Neural cell (in vitro differentiated cells): Measurements from ENCODE around the gene PLEKHO2. TPM values are rescaled to one million over a fixed set of nuclear protein-coding genes. Genes with fewer than 3 reads are reported as not detected.

Source experiments
- H2AFZ ChIP-seq: fragments of 200-600, 300-800 bp; sonication (generic), shearing (Covaris generic); 2 replicates; pipeline ENCODE4 v1.6.0; 2014; ENCODE audit warnings: low read depth, mild to moderate bottlenecking, antibody characterized with exemption, low read length, moderate library complexity
- H3F3A ChIP-seq: fragments of 200-600 bp; shearing (Covaris generic); 2 replicates; pipeline ENCODE4 v1.6.1; 2016; ENCODE audit warnings: mild to moderate bottlenecking, moderate library complexity, mixed read lengths, antibody characterized with exemption, low read length; ENCODE audit not compliant: insufficient read depth, poor library complexity, severe bottlenecking
- H3K27ac ChIP-seq: fragments of 200-600, 300-800 bp; sonication (generic), shearing (Covaris generic); 2 replicates; pipeline ENCODE4 v1.5.1; 2014; ENCODE audit warnings: mild to moderate bottlenecking, low read length, moderate library complexity
- H3K27me3 ChIP-seq: fragments of 300-800, 200-600 bp; sonication (generic), shearing (Covaris generic); 2 replicates; pipeline ENCODE4 v1.6.0; 2014; ENCODE audit warnings: mild to moderate bottlenecking, low read depth, low read length, moderate library complexity; ENCODE audit not compliant: insufficient read depth
- H3K36me3 ChIP-seq: fragments of 300-800, 200-600 bp; sonication (generic), shearing (Covaris generic); 2 replicates; pipeline ENCODE4 v1.5.1; 2014; ENCODE audit warnings: mild to moderate bottlenecking, antibody characterized with exemption, low read length, moderate library complexity; ENCODE audit not compliant: insufficient read depth
- H3K4me2 ChIP-seq: fragments of 300-800, 200-600 bp; sonication (generic), shearing (Covaris generic); 2 replicates; pipeline ENCODE4 v1.6.0; 2014; ENCODE audit warnings: mild to moderate bottlenecking, low read length
- H3K4me3 ChIP-seq: fragments of 300-800, 200-600 bp; sonication (generic), shearing (Covaris generic); 2 replicates; pipeline ENCODE4 v1.5.1; 2014; ENCODE audit warnings: mild to moderate bottlenecking, low read length, moderate library complexity
- H3K79me2 ChIP-seq: fragments of 200-600 bp; shearing (Covaris generic); replicated peaks from 2 replicates; pipeline ENCODE4 v1.6.0; 2014; ENCODE audit warnings: mild to moderate bottlenecking, low read length, moderate library complexity; ENCODE audit not compliant: insufficient read depth
- H3K9ac ChIP-seq: fragments of 300-800, 200-600 bp; sonication (generic), shearing (Covaris generic); 2 replicates; pipeline ENCODE4 v1.6.1; 2016; ENCODE audit warnings: mild to moderate bottlenecking, low read length, mixed read lengths
- H3K9me2 ChIP-seq: fragments of 200-600 bp; shearing (Covaris generic); 2 replicates; pipeline ENCODE4 v1.6.1; 2016; ENCODE audit warnings: mild to moderate bottlenecking, low read length, mixed read lengths; ENCODE audit not compliant: insufficient read depth
- H3K9me3 ChIP-seq: fragments of 200-600, 300-800 bp; sonication (generic), shearing (Covaris generic); 2 replicates; pipeline ENCODE4 v1.6.1; 2016; ENCODE audit warnings: mild to moderate bottlenecking, mixed run types, low read length, moderate library complexity, mixed read lengths
- H4K20me1 ChIP-seq: fragments of 200-600 bp; shearing (Covaris generic); 2 replicates; pipeline ENCODE4 v1.6.1; 2016; ENCODE audit warnings: mild to moderate bottlenecking, mixed run types; ENCODE audit not compliant: insufficient read depth
- CTCF ChIP-seq: fragments of 450-650 bp; IDR thresholded peaks from 2 replicates; pipeline ENCODE4 v1.5.1; 2014; ENCODE audit warnings: antibody characterized with exemption, mild to moderate bottlenecking, moderate library complexity; ENCODE audit not compliant: poor library complexity, severe bottlenecking
- EP300 ChIP-seq: fragments of 450-650 bp; conservative IDR thresholded peaks from 2 replicates; pipeline ENCODE4 v1.6.1; 2014; ENCODE audit warnings: antibody characterized with exemption, mild to moderate bottlenecking, moderate library complexity; ENCODE audit not compliant: poor library complexity, severe bottlenecking
- EZH2 ChIP-seq: fragments of 200-600, 300-800 bp; shearing (Covaris generic), sonication (generic); IDR thresholded peaks from 2 replicates; pipeline ENCODE4 v1.6.1; 2014; ENCODE audit warnings: antibody characterized with exemption, low read length, borderline replicate concordance, mild to moderate bottlenecking; ENCODE audit not compliant: insufficient read depth, poor library complexity, severe bottlenecking
- MXI1 ChIP-seq: fragments of 450-650 bp; conservative IDR thresholded peaks from 2 replicates; pipeline ENCODE4 v1.6.1; 2014; ENCODE audit warnings: antibody characterized with exemption, mild to moderate bottlenecking; ENCODE audit not compliant: poor library complexity, severe bottlenecking
- POLR2AphosphoS5 ChIP-seq: IDR thresholded peaks from 2 replicates; pipeline ENCODE4 v1.6.1; 2012
- RAD21 ChIP-seq: fragments of 450-650 bp; conservative IDR thresholded peaks from 2 replicates; pipeline ENCODE4 v1.6.1; 2014; ENCODE audit warnings: antibody characterized with exemption, mild to moderate bottlenecking, moderate library complexity
- REST ChIP-seq: IDR thresholded peaks from 2 replicates; pipeline ENCODE4 v1.6.1; 2012; ENCODE audit warnings: borderline replicate concordance
- SMC3 ChIP-seq: fragments of 450-650 bp; conservative IDR thresholded peaks from 2 replicates; pipeline ENCODE4 v1.6.1; 2014; ENCODE audit warnings: antibody characterized with exemption, mild to moderate bottlenecking, moderate library complexity; ENCODE audit not compliant: poor library complexity
- TAF1 ChIP-seq: IDR thresholded peaks from 2 replicates; pipeline ENCODE4 v1.6.1; 2012; ENCODE audit warnings: low read depth
- polyA minus RNA-seq: library from RNA; depleted of rRNA, polyadenylated mRNA; stranded (reverse); fragments of >200 nt; gene quantifications from 2 replicates; pipeline ENCODE4 v1.2.3, GENCODE V29; 2014
- polyA plus RNA-seq: library from polyadenylated mRNA; depleted of rRNA; stranded (reverse); fragments of >200 nt; gene quantifications from 2 replicates; pipeline ENCODE4 v1.2.3, GENCODE V29; 2014

Gene PLEKHO2
- polyA plus RNA-seq (0.88 and 1.3 TPM in 2 replicates), polyA minus RNA-seq (1.2 and 1.6 TPM in 2 replicates)

GRCh38 chr15:64841344-64842095 is at the start of gene PLEKHO2:
Gene PLEKHO2, plus strand, starts transcription at chr15:64841915. Its CDS starts 102 bp downstream, at chr15:64842017.
- Histone ChIP-seq H3K36me3 (no peaks in the 10 kb centered on the region), H2AFZ (peak within 1 kb of the TSS; percentile 66), H3K79me2 (no peaks in the 10 kb centered on the region), H3K9me3 (no peaks in the 10 kb centered on the region), H4K20me1 (no peaks in the 10 kb centered on the region), H3K27me3 (no peaks in the 10 kb centered on the region), H3F3A (no peaks in the 10 kb centered on the region), H3K9ac (peak within 1 kb of the TSS; percentile 73), H3K4me3 (peak within 1 kb of the TSS; percentile 83), H3K4me2 (peak within 1 kb of the TSS; percentile 53), H3K9me2 (no peaks in the 10 kb centered on the region), H3K27ac (no peak within 1 kb of the TSS)
- TF ChIP-seq REST (no peak), CTCF (peak; percentile 56), POLR2AphosphoS5 (peak; percentile 38)

GRCh38 chr15:64792282-64792681 is 49.4 kb upstream of the PLEKHO2 start:
- no peak overlapping the region for H3K4me2 ChIP-seq

More at GRCh38 chr15:64792282-64792681, 49.4 kb upstream of the PLEKHO2 start:
- Histone ChIP-seq H4K20me1 (no peaks in the 10 kb centered on the region), H3K4me3 (no peak overlapping the region), H3K9ac (no peak overlapping the region), H3K79me2 (no peaks in the 10 kb centered on the region), H3F3A (no peaks in the 10 kb centered on the region), H2AFZ (no peak overlapping the region), H3K27me3 (no peaks in the 10 kb centered on the region), H3K9me2 (no peaks in the 10 kb centered on the region), H3K36me3 (no peaks in the 10 kb centered on the region), H3K9me3 (no peaks in the 10 kb centered on the region), H3K27ac (no peak overlapping the region)
- TF ChIP-seq TAF1, result no peak
- no peak for TF ChIP-seq REST
- no peak for TF ChIP-seq RAD21
- TF ChIP-seq EP300, result no peak
- TF ChIP-seq CTCF, result no peak
- no peak for TF ChIP-seq POLR2AphosphoS5
- no peak for TF ChIP-seq SMC3
- no peak for TF ChIP-seq EZH2
- TF ChIP-seq MXI1, result no peak
